Glutamatergic neuron (in vitro differentiated cells): Measurements from ENCODE around the gene C20orf96. TPM values are rescaled to one million over a fixed set of nuclear protein-coding genes. Genes with fewer than 3 reads are reported as not detected.
"Not testable (repeated sequence)": the region's sequence is repeated elsewhere in the genome, so short reads cannot be mapped to it uniquely, and the experiment has no call there.

Experiments
- DNase-seq: peaks from one replicate; pipeline ENCODE4 v3.0.0; 2022
- H3K27ac Mint-ChIP-seq: one replicate; pipeline ENCODE4 v1.8.0; 2020; ENCODE audit warnings: mild to moderate bottlenecking, mixed read lengths, inconsistent platforms; ENCODE audit not compliant: unreplicated experiment
- H3K27me3 Mint-ChIP-seq: one replicate; pipeline ENCODE4 v1.8.0; 2020; ENCODE audit warnings: mild to moderate bottlenecking, moderate library complexity, mixed read lengths, inconsistent platforms; ENCODE audit not compliant: unreplicated experiment
- H3K36me3 Mint-ChIP-seq: one replicate; pipeline ENCODE4 v1.8.0; 2020; ENCODE audit warnings: mild to moderate bottlenecking, mixed read lengths, inconsistent platforms; ENCODE audit not compliant: unreplicated experiment
- H3K4me1 Mint-ChIP-seq: one replicate; pipeline ENCODE4 v1.8.0; 2020; ENCODE audit warnings: mild to moderate bottlenecking, low read depth, mixed read lengths, inconsistent platforms; ENCODE audit not compliant: unreplicated experiment
- H3K4me3 Mint-ChIP-seq: one replicate; pipeline ENCODE4 v1.8.0; 2020; ENCODE audit warnings: mild to moderate bottlenecking, mixed read lengths, inconsistent platforms; ENCODE audit not compliant: unreplicated experiment
- H3K9me3 Mint-ChIP-seq: one replicate; pipeline ENCODE4 v1.8.0; 2020; ENCODE audit warnings: mild to moderate bottlenecking, moderate library complexity, mixed read lengths, inconsistent platforms; ENCODE audit not compliant: unreplicated experiment
- long read RNA-seq: library from polyadenylated mRNA; unstranded; transcript quantifications from one replicate; pipeline ENCODE4 v2.0.0, GENCODE V29; 2020; ENCODE audit not compliant: unreplicated experiment
- total RNA-seq: library from RNA; stranded (reverse); fragmentation: NEBNext Ultra II Directional; extraction: Animal tissue kit (Norgen Biotek cat#: 25700); gene quantifications from one replicate; pipeline ENCODE4 v1.2.1, GENCODE V29; 2021; ENCODE audit not compliant: unreplicated experiment
- TF ChIP-seq, protein P1 (sequence below): fragments of 200-600 bp; sonication (generic); IDR thresholded peaks from one replicate; pipeline ENCODE4 v1.5.0; 2021; ENCODE audit not compliant: partially characterized antibody, unreplicated experiment

Gene C20orf96, protein sequence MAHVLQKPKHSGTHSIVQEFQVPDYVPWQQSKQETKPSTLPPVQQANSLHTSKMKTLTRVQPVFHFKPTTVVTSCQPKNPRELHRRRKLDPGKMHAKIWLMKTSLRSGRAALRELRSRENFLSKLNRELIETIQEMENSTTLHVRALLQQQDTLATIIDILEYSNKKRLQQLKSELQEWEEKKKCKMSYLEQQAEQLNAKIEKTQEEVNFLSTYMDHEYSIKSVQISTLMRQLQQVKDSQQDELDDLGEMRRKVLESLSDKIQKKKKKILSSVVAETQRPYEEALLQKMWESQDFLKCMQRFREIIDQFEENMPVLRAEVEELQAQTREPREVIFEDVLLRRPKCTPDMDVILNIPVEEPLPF
- total RNA-seq: 61.1 TPM
- long read RNA-seq, partial matches to known transcripts: 19 of 28 reads
- long read RNA-seq, other reads (novel, unspliced or antisense): 5 of 28 reads

DNA sequence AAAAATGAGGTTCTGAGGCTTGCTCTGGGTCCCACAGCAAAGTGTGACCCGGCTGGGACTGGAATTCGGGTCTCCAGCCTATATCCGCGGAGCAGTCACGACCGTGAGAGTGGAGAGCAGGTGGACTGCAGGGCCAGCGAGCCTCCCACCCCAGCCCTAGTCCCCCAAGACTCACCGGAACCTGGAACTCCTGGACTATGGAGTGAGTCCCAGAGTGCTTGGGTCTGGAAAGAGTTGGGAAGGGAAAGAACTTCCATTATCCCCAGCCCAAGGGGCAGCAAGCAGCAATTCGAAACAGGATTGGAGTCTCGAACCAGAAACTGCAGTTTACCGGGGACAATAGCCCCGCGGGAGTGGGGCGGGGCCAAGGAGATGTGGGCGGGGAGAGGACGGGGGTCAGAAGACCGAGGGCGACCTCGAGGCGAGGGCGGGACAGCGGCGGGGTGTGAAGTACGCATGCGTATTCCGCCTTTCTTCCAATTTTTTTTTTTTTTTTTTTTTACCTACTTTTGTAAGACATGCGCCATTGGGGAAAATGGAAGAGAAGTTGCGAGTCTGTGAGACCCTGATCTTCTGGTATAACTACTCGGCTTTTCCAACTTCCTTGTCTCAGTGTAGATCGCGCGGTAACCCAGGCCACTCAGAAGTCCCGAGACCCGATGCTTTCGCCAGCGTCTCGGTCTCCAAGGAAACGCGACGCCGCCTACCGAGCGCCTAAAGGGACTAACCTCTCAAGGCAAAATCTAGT is at the start of gene C20orf96:
Gene C20orf96 (minus strand): TSS at position 667 of the 748 bp plus-strand sequence. CDS start 140 bp downstream, at position 527.
- TF ChIP-seq, protein P1, sequence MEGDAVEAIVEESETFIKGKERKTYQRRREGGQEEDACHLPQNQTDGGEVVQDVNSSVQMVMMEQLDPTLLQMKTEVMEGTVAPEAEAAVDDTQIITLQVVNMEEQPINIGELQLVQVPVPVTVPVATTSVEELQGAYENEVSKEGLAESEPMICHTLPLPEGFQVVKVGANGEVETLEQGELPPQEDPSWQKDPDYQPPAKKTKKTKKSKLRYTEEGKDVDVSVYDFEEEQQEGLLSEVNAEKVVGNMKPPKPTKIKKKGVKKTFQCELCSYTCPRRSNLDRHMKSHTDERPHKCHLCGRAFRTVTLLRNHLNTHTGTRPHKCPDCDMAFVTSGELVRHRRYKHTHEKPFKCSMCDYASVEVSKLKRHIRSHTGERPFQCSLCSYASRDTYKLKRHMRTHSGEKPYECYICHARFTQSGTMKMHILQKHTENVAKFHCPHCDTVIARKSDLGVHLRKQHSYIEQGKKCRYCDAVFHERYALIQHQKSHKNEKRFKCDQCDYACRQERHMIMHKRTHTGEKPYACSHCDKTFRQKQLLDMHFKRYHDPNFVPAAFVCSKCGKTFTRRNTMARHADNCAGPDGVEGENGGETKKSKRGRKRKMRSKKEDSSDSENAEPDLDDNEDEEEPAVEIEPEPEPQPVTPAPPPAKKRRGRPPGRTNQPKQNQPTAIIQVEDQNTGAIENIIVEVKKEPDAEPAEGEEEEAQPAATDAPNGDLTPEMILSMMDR: peak; percentile 39
- no peaks in the 10 kb centered on the region for H3K36me3 Mint-ChIP-seq
- peak; percentile 96 for DNase-seq
- peaks cover 2% of the 10 kb centered on the region for H3K27me3 Mint-ChIP-seq
- H3K4me1 Mint-ChIP-seq: peaks cover 5% of the 10 kb centered on the region
- H3K9me3 Mint-ChIP-seq: peaks cover 3% of the 10 kb centered on the region
- peak within 1 kb of the TSS; percentile 85 for H3K27ac Mint-ChIP-seq
- H3K4me3 Mint-ChIP-seq: no peak within 1 kb of the TSS

DNA sequence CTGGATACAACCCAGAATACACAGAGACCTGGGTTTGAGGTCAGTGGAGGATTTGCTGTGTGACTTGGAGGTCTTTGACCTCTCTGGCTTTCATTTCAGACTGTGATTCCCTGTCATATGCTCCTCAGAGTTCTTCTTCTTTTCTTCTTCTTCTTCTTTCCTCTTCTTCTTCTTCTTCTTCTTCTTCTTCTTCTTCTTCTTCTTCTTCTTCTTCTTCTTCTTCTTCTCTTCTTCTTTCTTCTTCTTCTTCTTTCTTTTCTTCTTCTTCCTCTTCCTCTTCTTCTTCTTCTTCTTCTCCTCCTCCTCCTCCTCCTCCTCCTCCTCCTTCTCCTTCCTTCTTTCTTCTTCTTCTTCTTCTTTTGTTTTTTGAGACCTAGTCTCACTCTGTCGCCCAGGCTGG is 45.5 kb upstream of the C20orf96 start:
- not testable (repeated sequence) for H3K27ac Mint-ChIP-seq, DNase-seq, H3K4me3 Mint-ChIP-seq, H3K4me1 Mint-ChIP-seq, H3K36me3 Mint-ChIP-seq, H3K9me3 Mint-ChIP-seq, H3K27me3 Mint-ChIP-seq

DNA sequence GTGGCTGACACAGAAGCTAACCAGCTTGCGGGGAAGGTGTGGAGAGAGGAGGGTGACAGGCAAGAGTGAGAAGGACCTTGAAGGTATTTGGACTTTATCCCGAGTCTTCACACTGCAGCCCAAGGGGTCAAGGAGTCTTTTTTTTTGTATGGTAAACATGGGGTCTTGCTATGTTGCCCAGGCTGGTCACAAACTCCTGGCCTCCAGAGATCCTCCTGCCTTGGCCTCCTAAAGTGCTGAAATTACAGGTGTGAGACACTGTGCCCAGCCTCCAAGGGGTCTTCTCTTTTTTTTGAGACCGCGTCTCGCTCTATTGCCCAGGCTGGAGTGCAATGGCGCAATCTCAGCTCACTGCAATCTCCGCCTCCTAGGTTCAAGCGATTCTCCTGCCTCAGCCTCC is 44.0 kb upstream of the C20orf96 start:
- DNase-seq: no peak
- Mint-ChIP-seq H3K36me3 (no peaks in the 10 kb centered on the region), H3K9me3 (peaks cover under 1% of the 10 kb centered on the region), H3K4me1 (peaks cover 7% of the 10 kb centered on the region), H3K4me3 (no peak overlapping the region), H3K27ac (no peak overlapping the region), H3K27me3 (peaks cover 8% of the 10 kb centered on the region)
- TF ChIP-seq, protein P1: no peak

DNA sequence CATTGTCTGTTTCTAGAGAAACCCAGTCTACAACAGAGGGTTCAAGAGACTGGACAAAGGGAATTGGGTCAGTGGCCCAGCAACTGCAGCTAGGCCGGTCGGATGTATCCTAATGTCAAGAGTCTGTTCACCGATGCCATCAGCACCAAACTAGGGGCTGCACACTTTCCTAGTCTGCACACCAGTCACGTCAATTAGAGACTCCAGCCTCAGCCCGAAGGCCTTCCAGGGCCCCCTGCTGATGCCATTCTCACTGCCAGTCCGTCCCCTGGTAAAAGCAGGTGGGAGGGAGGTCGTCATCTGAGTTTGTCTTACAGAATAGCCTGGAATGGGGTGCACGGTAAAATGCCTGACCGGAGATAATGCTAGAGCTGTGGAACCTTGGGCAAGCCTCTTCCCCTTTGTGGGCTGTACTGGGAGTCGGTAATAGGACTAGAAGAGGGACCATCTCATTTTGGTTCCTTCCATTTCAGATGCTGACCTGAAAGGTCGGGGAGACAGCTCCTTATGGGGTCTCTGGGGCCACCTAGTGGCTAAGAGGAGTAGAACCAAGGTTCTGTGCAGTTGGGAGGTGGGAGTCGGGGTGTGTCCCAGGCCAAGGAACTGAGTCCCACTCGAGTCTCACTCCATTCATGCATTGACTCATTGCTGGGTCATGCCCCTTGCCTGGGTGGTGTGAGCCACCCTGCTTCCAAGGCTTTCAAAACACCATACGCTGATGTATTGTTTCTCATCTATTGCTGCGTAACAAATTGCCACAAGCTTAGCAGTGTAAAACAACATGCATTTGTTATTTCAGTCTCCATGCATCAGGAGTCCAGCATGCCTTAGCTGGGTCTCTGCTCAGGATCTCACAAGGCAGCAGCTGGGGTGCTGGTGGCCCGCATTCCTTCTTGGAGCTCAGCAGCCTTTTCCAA is 39.9 kb upstream of the C20orf96 start:
- TF ChIP-seq, protein P1: peak; percentile 80
- Mint-ChIP-seq H3K36me3 (no peaks in the 10 kb centered on the region), H3K27ac (peak overlapping the region; percentile 62), H3K4me1 (peaks cover 17% of the 10 kb centered on the region), H3K4me3 (peak overlapping the region; percentile 81), H3K9me3 (peaks cover 17% of the 10 kb centered on the region), H3K27me3 (peaks cover 20% of the 10 kb centered on the region)
- peak; percentile 63 for DNase-seq

DNA sequence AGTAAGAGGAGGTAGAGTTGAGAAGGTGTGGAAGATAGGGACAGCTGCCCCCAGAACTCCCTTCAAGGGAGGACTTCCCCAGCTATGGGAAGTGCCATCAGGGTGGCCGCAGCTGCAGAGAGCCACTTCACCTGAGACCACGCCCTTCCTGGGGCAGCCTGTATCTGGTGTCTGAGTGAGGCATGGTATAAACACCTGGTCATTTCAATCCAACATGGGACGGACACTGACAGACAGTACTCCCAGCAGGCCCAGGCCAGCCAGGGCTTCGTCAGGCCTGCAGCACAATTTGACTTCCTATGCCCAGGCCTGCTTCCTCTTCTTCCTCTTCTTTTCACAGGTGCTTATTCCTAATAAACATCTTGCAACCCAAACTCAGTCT is 39.3 kb upstream of the C20orf96 start:
- peaks cover 17% of the 10 kb centered on the region for H3K4me1 Mint-ChIP-seq
- peak overlapping the region; percentile 81 for H3K4me3 Mint-ChIP-seq
- H3K27ac Mint-ChIP-seq: peak overlapping the region; percentile 62
- H3K27me3 Mint-ChIP-seq: peaks cover 21% of the 10 kb centered on the region
- TF ChIP-seq, protein P1: no peak
- no peak for DNase-seq
- no peaks in the 10 kb centered on the region for H3K36me3 Mint-ChIP-seq
- H3K9me3 Mint-ChIP-seq: peaks cover 19% of the 10 kb centered on the region
